Measurements from ENCODE around the gene CSTA. TPM values are rescaled to one million over a fixed set of nuclear protein-coding genes. Genes with fewer than 3 reads are reported as not detected.

CSTA gene
- total and polyA plus RNA-seq, 2 of the 13 experiments (the other 11 are each of a cell fraction or from before 2014, with no cell fraction given) = 3.9 to 11.0 TPM

DNA sequence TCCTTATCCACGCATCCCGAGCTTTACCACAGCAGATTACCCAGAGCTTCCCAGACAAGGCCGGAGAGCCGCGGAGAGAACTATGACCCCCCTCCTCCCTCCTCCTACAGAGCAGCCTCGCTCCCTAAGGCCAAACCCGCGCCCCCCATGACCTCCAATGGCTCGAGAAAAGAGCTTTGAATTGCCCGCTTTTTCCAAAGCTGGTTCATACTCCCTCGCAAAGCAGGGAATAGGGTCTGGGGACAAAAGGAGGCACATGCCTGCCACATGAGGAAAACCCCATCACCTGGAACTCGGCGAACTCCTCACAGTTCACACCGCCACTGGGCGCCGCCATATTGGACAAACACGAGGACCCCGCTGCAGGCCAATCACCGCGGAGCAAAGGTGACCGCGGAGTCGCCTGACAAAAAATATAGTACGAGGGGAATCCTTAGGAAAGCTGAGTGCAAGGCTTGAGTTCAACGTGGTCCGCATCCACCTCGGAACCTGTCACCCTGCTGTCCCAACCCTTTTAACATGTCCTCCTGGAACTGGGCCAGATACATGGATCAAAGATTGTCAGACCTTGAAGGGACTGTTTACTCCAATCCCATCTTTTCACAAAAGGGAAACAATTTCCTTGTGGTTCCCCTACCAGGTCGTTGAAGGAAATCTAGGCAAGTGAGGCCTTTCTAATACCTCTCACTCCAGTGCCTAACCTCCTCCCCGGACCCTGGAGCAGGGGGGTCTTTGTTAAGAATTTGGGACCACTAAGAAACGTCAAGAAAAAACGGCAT lies 58.0 kb downstream of the CSTA start, which contains the start of gene MIX23 (continued):
- no peak for TF ChIP-seq HNRNPUL1 (IDR thresholded peaks at IDR 0.05; ENCODE audit: low read depth, low read length)
- peak; percentile 96 for TF ChIP-seq SIN3B (IDR thresholded peaks at IDR 0.05; ENCODE audit: low read length)
- TF ChIP-seq NCOA1 (CRISPR knock-in tag; IDR thresholded peaks at IDR 0.05) = 0 out of 2 replicates have a peak, but pooled peaks have one; percentile 34
- 0 out of 4 replicates have a peak, but pooled peaks of 1 of the 2 experiments have one; percentile 58 for TF ChIP-seq KLF16 (CRISPR knock-in tag; IDR thresholded peaks at IDR 0.05)
- no peak; the same call in 1 of the 2 replicates for TF ChIP-seq ZNF230 (CRISPR knock-in tag; IDR thresholded peaks at IDR 0.05)
- no peak for TF ChIP-seq JUND (CRISPR knock-in tag; IDR thresholded peaks at IDR 0.05)
- TF ChIP-seq FIP1L1 (IDR thresholded peaks at IDR 0.05; ENCODE audit: borderline replicate concordance, insufficient read depth, low read depth, low read length) = no peak
- no peak for TF ChIP-seq ZEB1 (IDR thresholded peaks at IDR 0.05; ENCODE audit: insufficient replicate concordance, low read depth)
- peak; percentile 68; the same call in 1 of the 2 replicates for TF ChIP-seq NKX3-1 (CRISPR knock-in tag; IDR thresholded peaks at IDR 0.05)
- TF ChIP-seq ZNF879 (CRISPR knock-in tag; IDR thresholded peaks at IDR 0.05) = peak; percentile 29; the same call in 1 of the 2 replicates
- TF ChIP-seq MLLT10 (CRISPR knock-in tag; IDR thresholded peaks at IDR 0.05) = no peak
- no peak for TF ChIP-seq ZSCAN20 (CRISPR knock-in tag; IDR thresholded peaks at IDR 0.05; ENCODE audit: borderline replicate concordance)
- TF ChIP-seq ZNF749 (CRISPR knock-in tag; IDR thresholded peaks at IDR 0.05; ENCODE audit: borderline replicate concordance) = no peak
- no peak for TF ChIP-seq ZNF768 (CRISPR knock-in tag; IDR thresholded peaks at IDR 0.05)
- no peak for TF ChIP-seq FLYWCH1 (CRISPR knock-in tag; IDR thresholded peaks at IDR 0.05)
- TF ChIP-seq KDM2A (CRISPR knock-in tag; IDR thresholded peaks at IDR 0.05; ENCODE audit: borderline replicate concordance, low read depth) = peak; percentile 85; the same call in 1 of the 2 replicates
- no peak for TF ChIP-seq NFE2 (CRISPR knock-in tag; IDR thresholded peaks at IDR 0.05)
- TF ChIP-seq ZNF629 (CRISPR knock-in tag; conservative IDR thresholded peaks at IDR 0.05) = no peak
- TF ChIP-seq, protein P1, sequence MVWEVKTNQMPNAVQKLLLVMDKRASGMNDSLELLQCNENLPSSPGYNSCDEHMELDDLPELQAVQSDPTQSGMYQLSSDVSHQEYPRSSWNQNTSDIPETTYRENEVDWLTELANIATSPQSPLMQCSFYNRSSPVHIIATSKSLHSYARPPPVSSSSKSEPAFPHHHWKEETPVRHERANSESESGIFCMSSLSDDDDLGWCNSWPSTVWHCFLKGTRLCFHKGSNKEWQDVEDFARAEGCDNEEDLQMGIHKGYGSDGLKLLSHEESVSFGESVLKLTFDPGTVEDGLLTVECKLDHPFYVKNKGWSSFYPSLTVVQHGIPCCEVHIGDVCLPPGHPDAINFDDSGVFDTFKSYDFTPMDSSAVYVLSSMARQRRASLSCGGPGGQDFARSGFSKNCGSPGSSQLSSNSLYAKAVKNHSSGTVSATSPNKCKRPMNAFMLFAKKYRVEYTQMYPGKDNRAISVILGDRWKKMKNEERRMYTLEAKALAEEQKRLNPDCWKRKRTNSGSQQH (CRISPR knock-in tag; IDR thresholded peaks at IDR 0.05; ENCODE audit: low read depth) = no peak; the same call in 1 of the 2 replicates
- TF ChIP-seq, protein P2, sequence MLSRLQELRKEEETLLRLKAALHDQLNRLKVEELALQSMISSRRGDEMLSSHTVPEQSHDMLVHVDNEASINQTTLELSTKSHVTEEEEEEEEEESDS (CRISPR knock-in tag; IDR thresholded peaks at IDR 0.05; ENCODE audit: borderline replicate concordance) = peak; percentile 91
- TF ChIP-seq ELF4 (CRISPR knock-in tag; IDR thresholded peaks at IDR 0.05; ENCODE audit: borderline replicate concordance) = 0 out of 2 replicates have a peak, but pooled peaks have one; percentile 74
- no peak for TF ChIP-seq KLF12 (CRISPR knock-in tag; IDR thresholded peaks at IDR 0.05; ENCODE audit: borderline replicate concordance)
- TF ChIP-seq ZNF569 (CRISPR knock-in tag; IDR thresholded peaks at IDR 0.05; ENCODE audit: borderline replicate concordance) = no peak; the same call in 1 of the 2 replicates
- peak; percentile 98 for TF ChIP-seq GATAD1 (CRISPR knock-in tag; IDR thresholded peaks at IDR 0.05)
- TF ChIP-seq ZNF256 (CRISPR knock-in tag; conservative IDR thresholded peaks at IDR 0.05) = peak; percentile 59; the same call in 1 of the 2 replicates
- 0 out of 2 replicates have a peak, but pooled peaks have one; percentile 3 for TF ChIP-seq ZFP82 (CRISPR knock-in tag; IDR thresholded peaks at IDR 0.05; ENCODE audit: borderline replicate concordance)
- no peak for TF ChIP-seq CENPX (CRISPR knock-in tag; IDR thresholded peaks at IDR 0.05)
- TF ChIP-seq, protein P3, sequence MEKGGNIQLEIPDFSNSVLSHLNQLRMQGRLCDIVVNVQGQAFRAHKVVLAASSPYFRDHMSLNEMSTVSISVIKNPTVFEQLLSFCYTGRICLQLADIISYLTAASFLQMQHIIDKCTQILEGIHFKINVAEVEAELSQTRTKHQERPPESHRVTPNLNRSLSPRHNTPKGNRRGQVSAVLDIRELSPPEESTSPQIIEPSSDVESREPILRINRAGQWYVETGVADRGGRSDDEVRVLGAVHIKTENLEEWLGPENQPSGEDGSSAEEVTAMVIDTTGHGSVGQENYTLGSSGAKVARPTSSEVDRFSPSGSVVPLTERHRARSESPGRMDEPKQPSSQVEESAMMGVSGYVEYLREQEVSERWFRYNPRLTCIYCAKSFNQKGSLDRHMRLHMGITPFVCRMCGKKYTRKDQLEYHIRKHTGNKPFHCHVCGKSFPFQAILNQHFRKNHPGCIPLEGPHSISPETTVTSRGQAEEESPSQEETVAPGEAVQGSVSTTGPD (CRISPR knock-in tag; IDR thresholded peaks at IDR 0.05) = no peak; the same call in 1 of the 2 replicates
- TF ChIP-seq ZNF350 (CRISPR knock-in tag; IDR thresholded peaks at IDR 0.05; ENCODE audit: borderline replicate concordance, low read depth) = peak; percentile 77; the same call in 1 of the 2 replicates

All from HepG2 (cell line).